Ishikawa (cell line): ENCODE data around the gene GPAM.

Experiments
- CEBPB ChIP-seq: IDR thresholded peaks from 2 replicates; pipeline ENCODE4 v1.6.1; 2012
- CREB1 ChIP-seq: IDR thresholded peaks from 2 replicates; pipeline ENCODE4 v1.6.1; 2012; ENCODE audit warnings: low read depth
- EGR1 ChIP-seq: IDR thresholded peaks from 2 replicates; pipeline ENCODE4 v1.6.1; 2012
- EP300 ChIP-seq: IDR thresholded peaks from 2 replicates; pipeline ENCODE4 v1.6.1; 2012; ENCODE audit warnings: borderline replicate concordance
- RAD21 ChIP-seq: IDR thresholded peaks from 2 replicates; pipeline ENCODE4 v1.6.1; 2012; ENCODE audit warnings: low read depth
- TAF1 ChIP-seq: IDR thresholded peaks from 2 replicates; pipeline ENCODE4 v1.6.1; 2012; ENCODE audit warnings: low read depth, mild to moderate bottlenecking
- YY1 ChIP-seq: IDR thresholded peaks from 2 replicates; pipeline ENCODE4 v1.6.1; 2012; ENCODE audit warnings: low read depth
- ZBTB7A ChIP-seq: IDR thresholded peaks from 2 replicates; pipeline ENCODE4 v1.6.1; 2012; ENCODE audit warnings: low read depth
- TF ChIP-seq, protein P1 (sequence below): IDR thresholded peaks from 2 replicates; pipeline ENCODE4 v1.6.1; 2012
- TF ChIP-seq, protein P2 (sequence below): IDR thresholded peaks from 2 replicates; pipeline ENCODE4 v1.6.1; 2012; ENCODE audit warnings: low read depth, mild to moderate bottlenecking

DNA sequence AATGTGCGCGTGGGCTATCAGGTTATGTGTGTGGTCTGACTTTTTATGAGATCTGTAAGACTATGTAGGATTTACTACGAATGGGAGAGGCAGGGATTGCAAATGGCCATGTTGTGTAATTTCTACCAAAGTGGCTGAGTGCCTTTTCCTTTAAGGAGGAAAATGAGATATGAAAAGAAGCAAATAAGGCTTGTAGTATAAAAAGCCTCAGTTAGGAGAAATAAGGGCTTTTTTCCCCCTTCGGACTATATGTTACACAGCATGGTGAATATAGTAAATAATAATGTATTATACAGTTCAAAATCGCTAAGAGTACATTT, 447 bp upstream of the GPAM start:
- no peak for TF ChIP-seq ZBTB7A
- no peak for TF ChIP-seq TAF1
- TF ChIP-seq RAD21 = no peak
- TF ChIP-seq EP300 = no peak
- TF ChIP-seq, protein P1, sequence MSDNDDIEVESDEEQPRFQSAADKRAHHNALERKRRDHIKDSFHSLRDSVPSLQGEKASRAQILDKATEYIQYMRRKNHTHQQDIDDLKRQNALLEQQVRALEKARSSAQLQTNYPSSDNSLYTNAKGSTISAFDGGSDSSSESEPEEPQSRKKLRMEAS = no peak
- no peak for TF ChIP-seq EGR1
- TF ChIP-seq YY1 = no peak
- TF ChIP-seq, protein P2, sequence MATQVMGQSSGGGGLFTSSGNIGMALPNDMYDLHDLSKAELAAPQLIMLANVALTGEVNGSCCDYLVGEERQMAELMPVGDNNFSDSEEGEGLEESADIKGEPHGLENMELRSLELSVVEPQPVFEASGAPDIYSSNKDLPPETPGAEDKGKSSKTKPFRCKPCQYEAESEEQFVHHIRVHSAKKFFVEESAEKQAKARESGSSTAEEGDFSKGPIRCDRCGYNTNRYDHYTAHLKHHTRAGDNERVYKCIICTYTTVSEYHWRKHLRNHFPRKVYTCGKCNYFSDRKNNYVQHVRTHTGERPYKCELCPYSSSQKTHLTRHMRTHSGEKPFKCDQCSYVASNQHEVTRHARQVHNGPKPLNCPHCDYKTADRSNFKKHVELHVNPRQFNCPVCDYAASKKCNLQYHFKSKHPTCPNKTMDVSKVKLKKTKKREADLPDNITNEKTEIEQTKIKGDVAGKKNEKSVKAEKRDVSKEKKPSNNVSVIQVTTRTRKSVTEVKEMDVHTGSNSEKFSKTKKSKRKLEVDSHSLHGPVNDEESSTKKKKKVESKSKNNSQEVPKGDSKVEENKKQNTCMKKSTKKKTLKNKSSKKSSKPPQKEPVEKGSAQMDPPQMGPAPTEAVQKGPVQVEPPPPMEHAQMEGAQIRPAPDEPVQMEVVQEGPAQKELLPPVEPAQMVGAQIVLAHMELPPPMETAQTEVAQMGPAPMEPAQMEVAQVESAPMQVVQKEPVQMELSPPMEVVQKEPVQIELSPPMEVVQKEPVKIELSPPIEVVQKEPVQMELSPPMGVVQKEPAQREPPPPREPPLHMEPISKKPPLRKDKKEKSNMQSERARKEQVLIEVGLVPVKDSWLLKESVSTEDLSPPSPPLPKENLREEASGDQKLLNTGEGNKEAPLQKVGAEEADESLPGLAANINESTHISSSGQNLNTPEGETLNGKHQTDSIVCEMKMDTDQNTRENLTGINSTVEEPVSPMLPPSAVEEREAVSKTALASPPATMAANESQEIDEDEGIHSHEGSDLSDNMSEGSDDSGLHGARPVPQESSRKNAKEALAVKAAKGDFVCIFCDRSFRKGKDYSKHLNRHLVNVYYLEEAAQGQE = no peak
- no peak for TF ChIP-seq CEBPB
- TF ChIP-seq CREB1 = no peak
